GM18861 (cell line): Measurements from ENCODE around the gene CGRRF1.
A peak's percentile ranks its signal among the peaks of the same experiment; 100 is the strongest.

Experiments
- ATAC-seq: cut with Tn5 transposase; IDR thresholded peaks from one replicate; pipeline ENCODE4 v1.9.1; 2021; ENCODE audit not compliant: unreplicated experiment

The CGRRF1 gene

GRCh38 chr14:54538055-54538454 lies 28.3 kb downstream of the CGRRF1 start:
- no peak for ATAC-seq

- ATAC-seq = no peak
These were observed 37.9 kb downstream of the CGRRF1 start for GRCh38 chr14:54547583-54547982.

- ATAC-seq = no peak
These were observed 38.8 kb downstream of the CGRRF1 start for GRCh38 chr14:54548491-54548890.

GRCh38 chr14:54549862-54550261 lies 40.2 kb downstream of the CGRRF1 start:
- ATAC-seq = no peak

GRCh38 chr14:54550514-54550913 lies 40.8 kb downstream of the CGRRF1 start:
- ATAC-seq = no peak

GRCh38 chr14:54554401-54554800 lies 44.7 kb downstream of the CGRRF1 start:
- no peak for ATAC-seq

GRCh38 chr14:54555651-54556050 lies 45.9 kb downstream of the CGRRF1 start:
- ATAC-seq = no peak

GRCh38 chr14:54556535-54556934 lies 46.8 kb downstream of the CGRRF1 start:
- ATAC-seq = no peak

- no peak for ATAC-seq
These were observed 52.6 kb downstream of the CGRRF1 start for GRCh38 chr14:54562334-54562733.

GRCh38 chr14:54564071-54564867 lies 54.6 kb downstream of the CGRRF1 start:
- no peak for ATAC-seq

- peak; percentile 19 for ATAC-seq
These were observed 55.4 kb downstream of the CGRRF1 start for GRCh38 chr14:54564868-54565784.

GRCh38 chr14:54565785-54566409 lies 56.2 kb downstream of the CGRRF1 start:
- peak; percentile 39 for ATAC-seq

- ATAC-seq = peak; percentile 27
These were observed 56.9 kb downstream of the CGRRF1 start, which contains the start of gene SAMD4A for GRCh38 chr14:54566410-54567223. SAMD4A (plus strand) TSS chr14:54567128; CDS start chr14:54567917, 789 bp downstream.

GRCh38 chr14:54567224-54567638 lies 57.5 kb downstream of the CGRRF1 start:
- ATAC-seq = no peak

- no peak for ATAC-seq
These were observed 58.2 kb downstream of the CGRRF1 start for GRCh38 chr14:54567639-54568561.

GRCh38 chr14:54568821-54569595 lies 59.3 kb downstream of the CGRRF1 start:
- ATAC-seq = no peak

GRCh38 chr14:54570047-54570446 lies 60.3 kb downstream of the CGRRF1 start:
- ATAC-seq = no peak

GRCh38 chr14:54570631-54571415 lies 61.1 kb downstream of the CGRRF1 start:
- no peak for ATAC-seq
